Aorta (tissue), 5 donors: Measurements from ENCODE around the gene ZNF766. TPM values are rescaled to one million over a fixed set of nuclear protein-coding genes. Genes with fewer than 3 reads are reported as not detected.
A peak's percentile ranks its signal among the peaks of the same experiment; 100 is the strongest.

ENCODE experiments used
- ATAC-seq: fragments of 200-7000 bp; cut with Tn5 transposase; one replicate; pipeline ENCODE4 v1.9.1; 2022; ENCODE audit warnings: moderate library complexity; ENCODE audit not compliant: low FRiP score
- DNase-seq, 2 donors: peaks; one replicate each; pipeline ENCODE4 v3.0.0-alpha.2; 2020
- H3K27ac ChIP-seq, 2 donors: one replicate each; pipeline ENCODE4 v1.5.1; 2013; ENCODE audit warnings: low read length in 2 of 2, mild to moderate bottlenecking in 2 of 2, moderate library complexity in 2 of 2, control low read depth in 1 of 2, inconsistent platforms in 1 of 2, low read depth in 1 of 2
- H3K27me3 ChIP-seq, 2 donors: one replicate each; pipeline ENCODE4 v1.6.1; 2013; ENCODE audit warnings: control low read depth in 1 of 2, low read length in 1 of 2, mild to moderate bottlenecking in 1 of 2, moderate library complexity in 1 of 2; ENCODE audit not compliant: insufficient read depth in 2 of 2, control insufficient read depth in 1 of 2
- H3K36me3 ChIP-seq, 2 donors: one replicate each; pipeline ENCODE4 v1.6.1; 2013; ENCODE audit warnings: control low read depth in 1 of 2, low read length in 1 of 2, mild to moderate bottlenecking in 1 of 2; ENCODE audit not compliant: insufficient read depth in 2 of 2, control insufficient read depth in 1 of 2
- H3K4me1 ChIP-seq, 2 donors: one replicate each; pipeline ENCODE4 v1.6.1; 2013; ENCODE audit warnings: low read length in 2 of 2, control low read depth in 1 of 2, mild to moderate bottlenecking in 1 of 2, moderate library complexity in 1 of 2; ENCODE audit not compliant: insufficient read depth in 2 of 2, control insufficient read depth in 1 of 2
- H3K4me3 ChIP-seq, 2 donors: one replicate each; pipeline ENCODE4 v1.5.1; 2013; ENCODE audit warnings: low read length in 2 of 2, control low read depth in 1 of 2, mild to moderate bottlenecking in 1 of 2
- H3K9me3 ChIP-seq: one replicate; pipeline ENCODE4 v1.6.1; 2013; ENCODE audit warnings: mild to moderate bottlenecking, low read length; ENCODE audit not compliant: control insufficient read depth
- WGBS, 2 donors: extraction: QIAGEN DNeasy Blood & Tissue Kit; methylation state at CpG; one replicate each; pipeline ENCODE4 v1.1.7; 2013; 5-methylcytosine and 5-hydroxymethylcytosine counted together
- intact Hi-C, 2 donors: fragments of 100-400 bp; cut with DNase I; formaldehyde crosslinking; loops; one replicate each; pipeline versions ENCODE4 v1.14.2 to v1.15.0; 2022
- long read RNA-seq, 2 donors: library from polyadenylated mRNA; unstranded; transcript quantifications; one replicate each; pipeline ENCODE4 v2.0.0, GENCODE V29; 2020 to 2021
- polyA plus RNA-seq, 2 donors: library from polyadenylated mRNA; stranded (reverse); fragments of 200-250 nt; gene quantifications; one replicate each; pipeline ENCODE4 v1.2.3, GENCODE V29; 2013
- total RNA-seq, 2 donors: library from RNA; stranded (reverse); fragmentation: NEBNext Ultra II Directional; extraction: Animal tissue kit (Norgen Biotek cat#: 25700); gene quantifications; one replicate each; pipeline ENCODE4 v1.2.1, GENCODE V29; 2021
- donor health status: healthy with polysubstance abuse.
- donor health status: Bipolar disorder and iron deficiency.
- donor health status: DM: no; HTN: no; CAD: no.
- donor health status: DM: no; HTN: no; CAD: no.
- donor health status: DM: yes; HTN: yes; CAD: no.

ZNF766 gene
- total RNA-seq, result 10 to 100 TPM; 16.6 to 20.5 TPM
- 10 to 100 TPM in 1 of 2 donors, 1 to 10 TPM in 1; 6.1 to 10.9 TPM for polyA plus RNA-seq
- long read RNA-seq, donor 1, full-length matches to known transcripts, result 74 of 89 reads
- long read RNA-seq, donor 1, partial matches to known transcripts, result 6 of 89 reads
- long read RNA-seq, donor 1, other reads (novel, unspliced or antisense), result 9 of 89 reads
- long read RNA-seq, donor 2, full-length matches to known transcripts, result 10 of 15 reads
- long read RNA-seq, donor 2, partial matches to known transcripts, result 1 of 15 reads
- long read RNA-seq, donor 2, other reads (novel, unspliced or antisense), result 4 of 15 reads

DNA sequence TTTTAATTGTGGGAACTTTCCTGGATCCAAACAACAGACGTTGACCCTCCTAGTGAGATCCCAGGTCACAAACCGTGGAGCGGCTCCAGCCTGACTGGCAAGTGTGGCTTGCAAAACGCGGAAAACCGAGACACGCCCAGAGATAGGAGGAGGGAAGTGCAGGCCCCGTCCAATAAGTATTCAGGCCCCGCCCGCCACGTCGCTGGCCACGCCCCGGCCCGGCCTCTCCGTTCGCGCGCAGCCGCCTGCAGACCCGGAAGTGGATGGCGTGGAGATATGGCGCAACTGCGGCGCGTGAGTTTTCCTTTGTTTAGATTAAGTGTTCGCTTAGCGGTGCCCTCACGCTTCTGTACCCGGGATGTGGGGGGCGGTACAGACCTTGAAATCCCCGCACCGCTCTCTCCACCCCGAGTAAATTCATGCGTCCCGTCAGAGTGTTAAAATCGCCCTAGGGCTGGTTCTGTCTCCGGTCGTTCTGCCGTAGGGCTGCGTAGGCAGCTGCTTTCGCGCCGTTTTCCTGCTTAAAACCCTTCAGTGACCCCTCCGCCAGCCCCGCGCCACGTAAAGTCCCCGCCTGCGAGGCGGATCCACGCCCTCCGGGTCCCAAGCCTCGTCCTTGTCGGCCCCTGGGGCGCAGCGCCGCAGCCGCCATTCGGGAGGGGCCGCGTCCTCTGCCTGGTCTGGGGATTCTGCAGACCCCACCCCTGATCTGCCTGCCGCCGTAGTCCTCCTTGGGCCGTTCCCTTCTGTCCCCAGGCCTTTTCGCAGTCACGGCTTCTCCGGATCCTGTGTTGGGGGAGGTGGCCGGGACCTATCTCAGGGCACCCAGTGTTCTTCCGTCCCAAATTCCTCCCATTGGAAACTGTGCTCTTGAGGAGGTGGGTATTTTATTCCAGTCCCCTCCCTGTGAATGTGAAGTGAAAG lies at the start of gene ZNF766:
ZNF766 (plus strand) TSS at position 250 of the 924 bp plus-strand sequence; CDS start at position 277, 27 bp downstream.
- ATAC-seq, result peak; percentile 100
- DNase-seq, result peak; percentile 98 to 99
- WGBS, 2 donors, result 0% methylated on average over 70 of the region's 70 CpGs
- no peaks in the 10 kb centered on the region for H3K4me1 ChIP-seq
- intact Hi-C loops, result no loop called here
- peak within 1 kb of the TSS; percentile 52 to 63 for H3K27ac ChIP-seq
- H3K4me3 ChIP-seq, result peak within 1 kb of the TSS; percentile 63 to 72
- H3K36me3 ChIP-seq, result no peaks in the 10 kb centered on the region
- H3K9me3 ChIP-seq, result no peaks in the 10 kb centered on the region
- no peaks in the 10 kb centered on the region for H3K27me3 ChIP-seq

GRCh38 chr19:52219611-52220010 lies 49.8 kb upstream of the ZNF766 start:
- Histone ChIP-seq H3K9me3 (no peaks in the 10 kb centered on the region), H3K36me3 (peaks cover 14 to 29% of the 10 kb centered on the region in 2 donors), H3K27ac (no peak overlapping the region), H3K4me3 (no peak overlapping the region), H3K4me1 (no peaks in the 10 kb centered on the region), H3K27me3 (no peaks in the 10 kb centered on the region)
- peak in 1 of 2 donors; percentile 24 for DNase-seq
- intact Hi-C loops, result no loop called here
- no peak for ATAC-seq
- WGBS, 2 donors, result 89 to 92% methylated on average over 8 of the region's 8 CpGs

- peaks cover 12 to 35% of the 10 kb centered on the region in 2 donors for H3K36me3 ChIP-seq
Measured at GRCh38 chr19:52221031-52221430, 48.4 kb upstream of the ZNF766 start.

GRCh38 chr19:52221831-52222375 lies 47.5 kb upstream of the ZNF766 start:
- peak in 1 of 2 donors; percentile 64 for DNase-seq
- Histone ChIP-seq H3K27me3 (no peaks in the 10 kb centered on the region), H3K27ac (no peak overlapping the region), H3K4me1 (no peaks in the 10 kb centered on the region), H3K4me3 (no peak overlapping the region), H3K36me3 (peaks cover 12 to 31% of the 10 kb centered on the region in 2 donors), H3K9me3 (no peaks in the 10 kb centered on the region)
- intact Hi-C loops, result no loop called here
- WGBS, 2 donors, result 93 to 94% methylated on average over 7 of the region's 7 CpGs
- no peak for ATAC-seq

More at GRCh38 chr19:52221031-52221430, 48.4 kb upstream of the ZNF766 start:
- Histone ChIP-seq H3K9me3 (no peaks in the 10 kb centered on the region), H3K27me3 (no peaks in the 10 kb centered on the region), H3K27ac (no peak overlapping the region), H3K4me1 (no peaks in the 10 kb centered on the region), H3K4me3 (no peak overlapping the region)
- no peak for ATAC-seq
- intact Hi-C loops, result no loop called here
- DNase-seq, result peak in 1 of 2 donors; percentile 44
- WGBS, 2 donors, result 97 to 98% methylated on average over 6 of the region's 6 CpGs

GRCh38 chr19:52224211-52224610 lies 45.2 kb upstream of the ZNF766 start:
- no peaks in the 10 kb centered on the region for H3K9me3 ChIP-seq
- no peak overlapping the region for H3K27ac ChIP-seq
- 86 to 89% methylated on average over 5 of the region's 5 CpGs for WGBS, 2 donors
- H3K36me3 ChIP-seq, result peaks cover 9 to 26% of the 10 kb centered on the region in 2 donors
- no peaks in the 10 kb centered on the region for H3K4me1 ChIP-seq
- DNase-seq (peak in 1 of 2 donors; percentile 52), ATAC-seq (no peak)
- no peaks in the 10 kb centered on the region for H3K27me3 ChIP-seq
- no peak overlapping the region for H3K4me3 ChIP-seq
- intact Hi-C loops, result no loop called here

GRCh38 chr19:52226652-52227051 lies 42.7 kb upstream of the ZNF766 start:
- no peaks in the 10 kb centered on the region for H3K9me3 ChIP-seq
- no peaks in the 10 kb centered on the region for H3K4me1 ChIP-seq
- H3K27ac ChIP-seq, result no peak overlapping the region
- WGBS, 2 donors, result 71 to 89% methylated on average over 4 of the region's 4 CpGs
- ATAC-seq (no peak), DNase-seq (no peak)
- H3K27me3 ChIP-seq, result no peaks in the 10 kb centered on the region
- intact Hi-C loops, result no loop called here
- H3K36me3 ChIP-seq, result peaks cover 7 to 13% of the 10 kb centered on the region in 2 donors
- H3K4me3 ChIP-seq, result no peak overlapping the region

- intact Hi-C loops, result no loop called here
Measured at GRCh38 chr19:52227196-52227940, 42.0 kb upstream of the ZNF766 start.

GRCh38 chr19:52227980-52228379 lies 41.4 kb upstream of the ZNF766 start:
- Histone ChIP-seq H3K9me3 (no peaks in the 10 kb centered on the region), H3K36me3 (peaks cover 7 to 10% of the 10 kb centered on the region in 2 donors), H3K27me3 (no peaks in the 10 kb centered on the region), H3K27ac (no peak overlapping the region), H3K4me3 (no peak overlapping the region), H3K4me1 (no peaks in the 10 kb centered on the region)
- intact Hi-C loops, result no loop called here
- DNase-seq (peak in 1 of 2 donors; percentile 35), ATAC-seq (no peak)
- 81 to 85% methylated on average over 5 of the region's 5 CpGs for WGBS, 2 donors

More at GRCh38 chr19:52227196-52227940, 42.0 kb upstream of the ZNF766 start:
- Histone ChIP-seq H3K27me3 (no peaks in the 10 kb centered on the region), H3K36me3 (peaks cover 7 to 10% of the 10 kb centered on the region in 2 donors), H3K27ac (no peak overlapping the region), H3K4me1 (no peaks in the 10 kb centered on the region), H3K4me3 (no peak overlapping the region), H3K9me3 (no peaks in the 10 kb centered on the region)
- DNase-seq (peak in 1 of 2 donors; percentile 35), ATAC-seq (no peak)
- 80% methylated on average over 10 of the region's 10 CpGs for WGBS, 2 donors
